ENCODE measurements around the gene RBFOX1. TPM values are rescaled to one million over a fixed set of nuclear protein-coding genes. Genes with fewer than 3 reads are reported as not detected.

The RBFOX1 gene
- total RNA-seq, 4 donors from 2014 or later: 0.29 to 0.30 TPM; not detected in 2

DNA sequence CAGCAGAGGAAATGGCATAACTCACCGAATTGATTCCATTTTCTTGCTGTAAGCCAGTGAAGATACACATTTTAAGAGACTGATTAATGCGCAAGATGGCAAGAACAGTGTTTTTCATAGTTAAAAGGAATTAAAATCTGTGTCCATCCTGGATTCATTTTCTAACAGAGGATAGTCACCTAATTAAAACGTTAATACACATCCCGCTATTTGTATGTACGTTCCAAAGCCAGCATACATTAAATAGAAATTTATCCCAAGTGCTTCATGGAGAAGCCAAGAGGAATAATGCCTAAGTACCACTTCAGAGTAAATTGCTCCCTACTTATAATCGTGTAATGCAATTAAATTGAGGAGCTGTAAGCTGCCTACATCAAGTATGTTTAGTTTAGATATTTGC is 49.9 kb downstream of the RBFOX1 start:
- no peak for DNase-seq (ENCODE audit: low spot score in 2 of 2)
- TF ChIP-seq, protein P1, sequence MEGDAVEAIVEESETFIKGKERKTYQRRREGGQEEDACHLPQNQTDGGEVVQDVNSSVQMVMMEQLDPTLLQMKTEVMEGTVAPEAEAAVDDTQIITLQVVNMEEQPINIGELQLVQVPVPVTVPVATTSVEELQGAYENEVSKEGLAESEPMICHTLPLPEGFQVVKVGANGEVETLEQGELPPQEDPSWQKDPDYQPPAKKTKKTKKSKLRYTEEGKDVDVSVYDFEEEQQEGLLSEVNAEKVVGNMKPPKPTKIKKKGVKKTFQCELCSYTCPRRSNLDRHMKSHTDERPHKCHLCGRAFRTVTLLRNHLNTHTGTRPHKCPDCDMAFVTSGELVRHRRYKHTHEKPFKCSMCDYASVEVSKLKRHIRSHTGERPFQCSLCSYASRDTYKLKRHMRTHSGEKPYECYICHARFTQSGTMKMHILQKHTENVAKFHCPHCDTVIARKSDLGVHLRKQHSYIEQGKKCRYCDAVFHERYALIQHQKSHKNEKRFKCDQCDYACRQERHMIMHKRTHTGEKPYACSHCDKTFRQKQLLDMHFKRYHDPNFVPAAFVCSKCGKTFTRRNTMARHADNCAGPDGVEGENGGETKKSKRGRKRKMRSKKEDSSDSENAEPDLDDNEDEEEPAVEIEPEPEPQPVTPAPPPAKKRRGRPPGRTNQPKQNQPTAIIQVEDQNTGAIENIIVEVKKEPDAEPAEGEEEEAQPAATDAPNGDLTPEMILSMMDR (IDR thresholded peaks at IDR 0.05): no peak
- TF ChIP-seq POLR2A (IDR thresholded peaks at IDR 0.05): no peak
- H3K4me3 ChIP-seq (ENCODE audit: low read depth, poor library complexity, severe bottlenecking): no peak overlapping the region
- intact Hi-C loops (cut with DNase I; ENCODE audit: low total_unique reads): no loop called here
- 77 to 83% methylated on average over 6 of the region's 6 CpGs for WGBS, 2 donors

DNA sequence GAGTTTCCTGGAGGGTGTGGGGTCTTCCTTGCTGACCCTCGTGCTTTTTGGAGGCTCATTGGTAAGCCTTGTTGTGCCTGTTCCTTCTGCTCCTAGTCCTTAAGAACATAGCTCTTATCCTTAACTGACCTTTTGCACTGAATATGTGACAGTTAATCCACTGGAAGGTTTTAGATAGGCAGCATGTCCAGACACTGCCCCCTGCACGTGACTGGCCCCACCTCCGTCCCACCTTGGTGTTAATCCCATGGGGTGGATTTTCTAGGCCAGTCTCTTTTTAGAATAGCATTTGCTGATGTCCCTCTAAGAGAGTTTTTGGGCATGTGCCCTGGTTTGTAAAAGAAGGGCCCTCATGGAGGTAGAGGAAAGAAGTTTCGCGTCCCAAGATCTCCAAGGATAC is 58.3 kb downstream of the RBFOX1 start:
- TF ChIP-seq POLR2A (IDR thresholded peaks at IDR 0.05): no peak
- TF ChIP-seq, protein P1 (IDR thresholded peaks at IDR 0.05): no peak
- DNase-seq (ENCODE audit: low spot score in 2 of 2): no peak
- WGBS, 2 donors: 58 to 60% methylated on average over 5 of the region's 5 CpGs
- intact Hi-C loops (cut with DNase I; ENCODE audit: low total_unique reads): no loop called here
- no peak overlapping the region for H3K4me3 ChIP-seq (ENCODE audit: low read depth, poor library complexity, severe bottlenecking)

DNA sequence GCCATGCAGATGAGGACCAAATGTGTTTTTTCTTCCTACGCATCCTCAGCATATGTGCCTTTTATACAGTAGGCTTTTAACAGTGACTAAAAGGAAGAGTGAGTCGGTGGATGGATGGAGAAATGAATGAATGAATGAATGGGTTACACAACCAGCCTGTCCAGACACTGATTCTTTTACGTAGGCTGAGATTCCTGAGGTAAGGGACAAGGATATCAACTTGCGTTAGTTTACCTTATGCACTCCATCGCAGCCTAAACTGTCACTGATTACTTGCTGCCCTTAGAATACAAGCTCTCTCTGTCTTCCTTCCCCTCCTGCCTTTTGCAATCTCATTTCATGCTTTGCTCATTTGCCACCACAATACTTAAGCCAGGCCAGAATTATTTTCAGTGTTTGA is 59.0 kb downstream of the RBFOX1 start:
- WGBS, 2 donors: 61 to 68% methylated on average over 5 of the region's 5 CpGs
- no peak overlapping the region for H3K4me3 ChIP-seq (ENCODE audit: low read depth, poor library complexity, severe bottlenecking)
- TF ChIP-seq, protein P1 (IDR thresholded peaks at IDR 0.05): no peak
- no peak for TF ChIP-seq POLR2A (IDR thresholded peaks at IDR 0.05)
- intact Hi-C loops (cut with DNase I; ENCODE audit: low total_unique reads): no loop called here
- no peak for DNase-seq (ENCODE audit: low spot score in 2 of 2)

DNA sequence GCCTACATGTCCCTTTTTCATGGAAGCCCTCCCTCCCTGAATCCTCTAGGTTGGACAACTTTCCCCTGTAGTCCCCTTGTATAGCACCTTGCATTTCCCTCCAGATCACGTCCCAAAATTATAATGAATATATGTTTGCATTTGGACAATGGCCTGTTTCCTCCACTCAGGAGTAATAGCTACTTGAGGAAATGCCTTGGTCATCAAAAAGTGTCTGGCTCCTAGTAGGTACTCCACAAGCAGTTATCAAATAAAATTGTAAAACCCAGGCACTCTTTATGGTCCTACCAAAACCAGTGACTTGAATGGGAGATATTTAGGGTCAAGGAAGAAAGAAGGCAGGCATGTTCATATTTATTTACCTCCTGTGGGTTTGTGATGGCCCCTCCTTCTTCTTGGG is 59.6 kb downstream of the RBFOX1 start:
- no peak for DNase-seq (ENCODE audit: low spot score in 2 of 2)
- 57 to 58% methylated on average over 1 of the region's 1 CpG for WGBS, 2 donors
- intact Hi-C loops (cut with DNase I; ENCODE audit: low total_unique reads): no loop called here
- no peak overlapping the region for H3K4me3 ChIP-seq (ENCODE audit: low read depth, poor library complexity, severe bottlenecking)
- TF ChIP-seq, protein P1 (IDR thresholded peaks at IDR 0.05): no peak
- no peak for TF ChIP-seq POLR2A (IDR thresholded peaks at IDR 0.05)

DNA sequence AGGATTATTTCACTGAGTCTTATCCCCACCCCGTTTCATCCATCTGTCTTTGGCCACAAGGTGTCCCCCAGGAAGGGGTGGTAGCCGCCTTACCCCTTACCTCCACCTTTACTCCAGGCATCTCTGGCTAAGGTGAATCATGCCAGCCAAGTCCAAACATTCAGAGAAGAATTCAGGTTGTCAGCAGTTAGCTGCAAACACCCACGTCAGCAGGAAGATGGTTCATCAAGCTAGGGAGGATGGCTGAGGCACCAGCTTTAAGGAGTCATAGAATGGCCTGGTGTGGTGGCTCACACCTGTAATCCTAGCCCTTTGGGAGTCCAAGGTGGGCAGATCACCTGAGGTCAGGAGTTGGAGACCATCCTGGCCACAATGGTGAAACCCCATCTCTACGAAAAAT is 61.0 kb downstream of the RBFOX1 start:
- intact Hi-C loops (cut with DNase I; ENCODE audit: low total_unique reads): no loop called here
- 89 to 94% methylated on average over 4 of the region's 4 CpGs for WGBS, 2 donors
- H3K4me3 ChIP-seq (ENCODE audit: low read depth, poor library complexity, severe bottlenecking): no peak overlapping the region
- no peak for DNase-seq (ENCODE audit: low spot score in 2 of 2)
- TF ChIP-seq, protein P1 (IDR thresholded peaks at IDR 0.05): no peak
- no peak for TF ChIP-seq POLR2A (IDR thresholded peaks at IDR 0.05)

DNA sequence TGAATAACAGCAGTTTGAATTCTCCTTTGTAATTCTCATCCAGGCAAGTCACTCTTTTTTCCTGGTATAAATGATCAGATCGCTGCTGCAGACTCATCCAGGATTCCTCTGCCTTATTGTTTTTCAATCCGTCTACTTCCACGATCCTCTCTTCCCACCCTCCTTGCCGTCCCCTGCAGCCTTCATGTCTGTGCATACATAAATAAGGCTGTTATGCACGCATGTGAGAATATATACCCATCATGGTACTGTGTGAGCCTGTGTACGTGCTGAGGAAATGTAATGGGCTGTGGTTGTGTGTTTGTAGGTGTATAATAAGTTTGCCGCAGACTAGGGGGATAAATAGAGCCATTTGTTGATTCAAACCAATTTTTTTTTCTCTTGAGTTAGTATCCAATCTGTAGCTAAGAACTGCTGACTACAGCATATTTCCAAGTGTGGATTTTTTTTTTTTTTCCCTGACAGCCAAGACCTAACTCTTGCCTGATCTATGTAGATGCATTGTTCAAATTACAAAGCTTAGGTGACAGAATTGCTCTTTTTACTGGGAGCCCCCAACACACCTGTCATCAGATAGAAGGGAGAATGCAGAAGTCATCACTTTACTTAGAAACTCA is 62.2 kb downstream of the RBFOX1 start:
- H3K4me3 ChIP-seq (ENCODE audit: low read depth, poor library complexity, severe bottlenecking): no peak overlapping the region
- TF ChIP-seq POLR2A (IDR thresholded peaks at IDR 0.05): no peak
- TF ChIP-seq, protein P1 (IDR thresholded peaks at IDR 0.05): no peak
- 75 to 83% methylated on average over 7 of the region's 7 CpGs for WGBS, 2 donors
- intact Hi-C loops (cut with DNase I; ENCODE audit: low total_unique reads): no loop called here
- no peak for DNase-seq (ENCODE audit: low spot score in 2 of 2)

Measured in lower leg skin (tissue), 4 donors.